HepG2 (cell line): ENCODE measurements around the gene CCDC106. TPM values are rescaled to one million over a fixed set of nuclear protein-coding genes. Genes with fewer than 3 reads are reported as not detected.

Source experiments
- ATAC-seq: fragments of 200-7000 bp; cut with Tn5 transposase; 3 replicates; pipeline ENCODE4 v1.9.1; 2020; ENCODE audit warnings: mild to moderate bottlenecking, moderate library complexity
- BruUV-seq: library from RNA; stranded (reverse); fragments of 400-500 nt; replicated peaks from 2 replicates; lab custom pipeline; 2021; lab: Mats Ljungman, UMichigan
- CTCF ChIA-PET: fragments of 300-600 bp; formaldehyde crosslinking; extraction: SDS; loops from one replicate; lab custom pipeline; 2021; ENCODE audit warnings: low total read pairs, inconsistent platforms, low intra/inter-chr PET ratio; lab: Yijun Ruan, JAX
- POLR2A ChIA-PET: fragments of 350-600 bp; sonication (Branson Sonifier 250); formaldehyde crosslinking; loops from one replicate; lab custom pipeline; 2020; ENCODE audit warnings: antibody characterized with exemption, inconsistent platforms; lab: Yijun Ruan, JAX
- DNase-seq: peaks from one replicate; pipeline ENCODE4 v3.0.0-alpha.2; 2015; ENCODE audit warnings: low spot score
- FAIRE-seq: peaks from 3 replicates; lab custom pipeline; 2011; peaks lifted over from hg19 to GRCh38; lab: Jason Lieb, UNC
- H2AFZ ChIP-seq: one replicate; pipeline ENCODE4 v1.6.1; 2011; ENCODE audit warnings: low read length, inconsistent platforms
- H3K27ac ChIP-seq: fragments of 300-600 bp; 3 replicates; pipeline ENCODE4 v1.8.0; 2011; ENCODE audit warnings: mixed run types, mild to moderate bottlenecking, mixed read lengths, low read length, inconsistent platforms; ENCODE audit not compliant: insufficient read depth; ENCODE audit errors: extremely low read length
- H3K27me3 ChIP-seq, 2 experiments: fragments of 200-600 bp in 1 of 2; 2 replicates in 1 of 2; 3 replicates in 1 of 2; pipeline versions ENCODE4 v1.6.0 to v1.8.0; 2011; ENCODE audit warnings: low read length in 2 of 2, mild to moderate bottlenecking in 2 of 2, moderate library complexity in 2 of 2, inconsistent platforms in 1 of 2; ENCODE audit not compliant: insufficient read depth in 2 of 2, control insufficient read depth in 1 of 2
- H3K36me3 ChIP-seq, 2 experiments: fragments of 200-600 bp in 1 of 2; replicated peaks in 1 of 2; 2 replicates in 1 of 2; 3 replicates in 1 of 2; pipeline versions ENCODE4 v1.5.1 to v1.8.0; 2011; ENCODE audit warnings: low read length in 2 of 2, inconsistent platforms in 1 of 2; ENCODE audit not compliant: insufficient read depth in 2 of 2, control insufficient read depth in 1 of 2
- H3K4me1 ChIP-seq: 2 replicates; pipeline ENCODE4 v1.5.1; 2012; ENCODE audit warnings: low read length, inconsistent platforms; ENCODE audit not compliant: insufficient read depth
- H3K4me2 ChIP-seq: 2 replicates; pipeline ENCODE4 v1.6.0; 2011; ENCODE audit warnings: low read depth, low read length, inconsistent platforms
- H3K4me3 ChIP-seq, 3 experiments: fragments of 200-600 bp in 1 of 3; sonication (generic), shearing (Covaris generic) in 1 of 3; replicated peaks in 1 of 3; 2 replicates each; pipeline ENCODE4 v1.5.1; 2011 to 2016; ENCODE audit warnings: low read length in 3 of 3, inconsistent platforms in 2 of 3, low read depth in 2 of 3, mild to moderate bottlenecking in 2 of 3, control low read depth in 1 of 3, mixed read lengths in 1 of 3; ENCODE audit not compliant: insufficient read depth in 1 of 3
- H3K79me2 ChIP-seq: one replicate; pipeline ENCODE4 v1.6.1; 2011; ENCODE audit warnings: low read length, inconsistent platforms; ENCODE audit not compliant: insufficient read depth
- H3K9ac ChIP-seq: 2 replicates; pipeline ENCODE4 v1.6.0; 2011; ENCODE audit warnings: mild to moderate bottlenecking, low read depth, low read length, inconsistent platforms; ENCODE audit not compliant: insufficient read depth
- H3K9me3 ChIP-seq: 2 replicates; pipeline ENCODE4 v1.5.1; 2012; ENCODE audit warnings: mild to moderate bottlenecking, low read length
- H4K20me1 ChIP-seq: 2 replicates; pipeline ENCODE4 v1.6.0; 2011; ENCODE audit warnings: inconsistent platforms, mild to moderate bottlenecking, low read length, moderate library complexity; ENCODE audit not compliant: insufficient read depth
- KAT7 ChIP-seq: IDR thresholded peaks from 2 replicates; pipeline ENCODE4 v1.6.1; 2018; ENCODE audit warnings: borderline replicate concordance, missing compliant biosample characterization
- KDM4B ChIP-seq: sonication (generic); formaldehyde crosslinking; IDR thresholded peaks from 2 replicates; pipeline ENCODE4 v1.4.0; 2020; ENCODE audit warnings: missing genetic modification reagents
- KDM5A ChIP-seq: fragments of 200-600 bp; sonication (generic); IDR thresholded peaks from 2 replicates; pipeline ENCODE4 v1.7.0; 2018; ENCODE audit warnings: antibody characterized with exemption, mild to moderate bottlenecking, low read length, borderline replicate concordance
- KLF16 ChIP-seq, 2 experiments: sonication (generic) in 1 of 2; formaldehyde crosslinking in 1 of 2; IDR thresholded peaks; 2 replicates each; pipeline versions ENCODE4 v1.6.1 to v1.8.0; 2016 to 2023; ENCODE audit warnings: missing genetic modification reagents in 2 of 2, missing compliant biosample characterization in 1 of 2
- MED1 ChIP-seq: sonication (generic); formaldehyde crosslinking; IDR thresholded peaks from 2 replicates; pipeline ENCODE4 v1.4.0; 2020; ENCODE audit warnings: missing genetic modification reagents
- POLR2G ChIP-seq: fragments of 200-400 bp; formaldehyde crosslinking; IDR thresholded peaks from 2 replicates; pipeline ENCODE4 v1.6.1; 2018; ENCODE audit warnings: mild to moderate bottlenecking, low read depth, low read length, moderate library complexity
- RAD21 ChIP-seq: fragments of 450-650 bp; formaldehyde crosslinking; IDR thresholded peaks from 2 replicates; pipeline ENCODE4 v1.5.0; 2020; ENCODE audit warnings: mild to moderate bottlenecking
- RAD51 ChIP-seq: fragments of 450-650 bp; IDR thresholded peaks from 2 replicates; pipeline ENCODE4 v1.6.1; 2016; ENCODE audit warnings: borderline replicate concordance
- ZNF737 ChIP-seq: sonication (generic); formaldehyde crosslinking; IDR thresholded peaks from 2 replicates; pipeline ENCODE4 v1.5.0; 2020; ENCODE audit warnings: missing genetic modification reagents, mild to moderate bottlenecking, borderline replicate concordance
- ZNF788 ChIP-seq: sonication (generic); formaldehyde crosslinking; IDR thresholded peaks from 2 replicates; pipeline ENCODE4 v1.5.0; 2020; ENCODE audit warnings: mild to moderate bottlenecking, missing genetic modification reagents, borderline replicate concordance
- WGBS: methylation state at CpG from one replicate; pipeline ENCODE4 v1.1.6; 2017; ENCODE audit warnings: low lambda C conversion rate; 5-methylcytosine and 5-hydroxymethylcytosine counted together
- in situ Hi-C: cut with HindIII; loops from 2 replicates; pipeline ENCODE4 v1.10.0; 2017; ENCODE audit warnings: low pct_unique_long_range_greater_than_20kb; ENCODE audit not compliant: extremely low pct_ligation_motif_present
- intact Hi-C: fragments of 100-400 bp; cut with micrococcal nuclease; formaldehyde crosslinking; loops from one replicate; pipeline ENCODE4 v1.10.0; 2022; ENCODE audit not compliant: unreplicated experiment
- polyA plus RNA-seq, 8 experiments: library from polyadenylated mRNA; depleted of rRNA in 3 of 8; stranded (reverse) in 7 of 8; unstranded in 1 of 8; fragments of >200 nt; fragmentation: Illumina TruSeq in 4 of 8; extraction: Trizol in 4 of 8; gene quantifications; 2 replicates each; pipeline versions ENCODE4 v1.2.1 to v1.2.3, GENCODE V29; 2011 to 2016; ENCODE audit warnings: low read depth in 4 of 8, missing spikeins in 1 of 8, mixed read lengths in 1 of 8; ENCODE audit not compliant: insufficient read depth in 1 of 8
- total RNA-seq, 5 experiments: library from RNA; depleted of rRNA; stranded (reverse); fragments of >200 nt; fragmentation: Illumina TruSeq; extraction: Trizol; gene quantifications; 2 replicates each; pipeline ENCODE4 v1.2.3, GENCODE V29; 2016; ENCODE audit warnings: low read depth in 1 of 5
- TF ChIP-seq, protein P1 (sequence below): sonication (generic); formaldehyde crosslinking; IDR thresholded peaks from 2 replicates; pipeline ENCODE4 v1.4.0; 2020; ENCODE audit warnings: mild to moderate bottlenecking, missing genetic modification reagents
- TF ChIP-seq, protein P2 (sequence below): sonication (generic); formaldehyde crosslinking; IDR thresholded peaks from 2 replicates; pipeline ENCODE4 v1.4.0; 2020; ENCODE audit warnings: mild to moderate bottlenecking, low read depth, missing genetic modification reagents
- TF ChIP-seq, protein P3 (sequence below): sonication (generic); formaldehyde crosslinking; IDR thresholded peaks from 2 replicates; pipeline ENCODE4 v1.5.0; 2020; ENCODE audit warnings: mild to moderate bottlenecking, missing genetic modification reagents, borderline replicate concordance

Gene CCDC106
- total and polyA plus RNA-seq, 2 of the 13 experiments (the other 11 are each of a cell fraction or from before 2014, with no cell fraction given) = 4.7 to 8.8 TPM

DNA sequence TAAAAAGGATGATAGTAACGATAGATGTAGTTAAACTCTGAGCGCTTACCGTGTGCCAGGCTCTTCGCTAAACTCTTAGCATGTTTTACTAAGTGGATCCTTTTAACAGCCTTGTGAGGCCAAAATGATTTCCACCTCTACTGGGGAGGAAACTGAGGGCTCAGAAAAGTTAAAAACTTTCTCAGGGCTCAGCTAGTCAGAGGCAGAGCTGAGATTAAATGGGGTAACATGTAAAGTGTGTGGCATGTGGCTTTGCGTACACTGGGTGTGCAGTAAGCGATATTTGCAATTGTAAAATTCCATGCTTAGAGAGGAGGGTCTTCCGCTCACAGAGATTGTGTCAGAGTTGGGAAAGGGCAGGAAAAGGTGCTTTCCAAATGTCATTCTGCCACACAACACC is 8.5 kb downstream of the CCDC106 start:
- CTCF ChIA-PET = no interaction called here
- intact Hi-C loops = no loop called here
- H3K27ac ChIP-seq = peak overlapping the region; percentile 99
- FAIRE-seq (no peak), ATAC-seq (no peak)
- no peaks in the 10 kb centered on the region for H3K9me3 ChIP-seq
- TF ChIP-seq MED1 (CRISPR knock-in tag) (0 out of 2 replicates have a peak, but pooled peaks have one; percentile 31), ZNF737 (CRISPR knock-in tag) (no peak), KAT7 (CRISPR knock-in tag) (no peak), KDM5A (no peak), KDM4B (CRISPR knock-in tag) (no peak), RAD51 (no peak), RAD21 (no peak), ZNF788 (CRISPR knock-in tag) (no peak), POLR2G (peak; percentile 22; the same call in 1 of the 2 replicates), KLF16 (CRISPR knock-in tag; IDR thresholded peaks at IDR 0.05) (no peak)
- TF ChIP-seq, protein P1, sequence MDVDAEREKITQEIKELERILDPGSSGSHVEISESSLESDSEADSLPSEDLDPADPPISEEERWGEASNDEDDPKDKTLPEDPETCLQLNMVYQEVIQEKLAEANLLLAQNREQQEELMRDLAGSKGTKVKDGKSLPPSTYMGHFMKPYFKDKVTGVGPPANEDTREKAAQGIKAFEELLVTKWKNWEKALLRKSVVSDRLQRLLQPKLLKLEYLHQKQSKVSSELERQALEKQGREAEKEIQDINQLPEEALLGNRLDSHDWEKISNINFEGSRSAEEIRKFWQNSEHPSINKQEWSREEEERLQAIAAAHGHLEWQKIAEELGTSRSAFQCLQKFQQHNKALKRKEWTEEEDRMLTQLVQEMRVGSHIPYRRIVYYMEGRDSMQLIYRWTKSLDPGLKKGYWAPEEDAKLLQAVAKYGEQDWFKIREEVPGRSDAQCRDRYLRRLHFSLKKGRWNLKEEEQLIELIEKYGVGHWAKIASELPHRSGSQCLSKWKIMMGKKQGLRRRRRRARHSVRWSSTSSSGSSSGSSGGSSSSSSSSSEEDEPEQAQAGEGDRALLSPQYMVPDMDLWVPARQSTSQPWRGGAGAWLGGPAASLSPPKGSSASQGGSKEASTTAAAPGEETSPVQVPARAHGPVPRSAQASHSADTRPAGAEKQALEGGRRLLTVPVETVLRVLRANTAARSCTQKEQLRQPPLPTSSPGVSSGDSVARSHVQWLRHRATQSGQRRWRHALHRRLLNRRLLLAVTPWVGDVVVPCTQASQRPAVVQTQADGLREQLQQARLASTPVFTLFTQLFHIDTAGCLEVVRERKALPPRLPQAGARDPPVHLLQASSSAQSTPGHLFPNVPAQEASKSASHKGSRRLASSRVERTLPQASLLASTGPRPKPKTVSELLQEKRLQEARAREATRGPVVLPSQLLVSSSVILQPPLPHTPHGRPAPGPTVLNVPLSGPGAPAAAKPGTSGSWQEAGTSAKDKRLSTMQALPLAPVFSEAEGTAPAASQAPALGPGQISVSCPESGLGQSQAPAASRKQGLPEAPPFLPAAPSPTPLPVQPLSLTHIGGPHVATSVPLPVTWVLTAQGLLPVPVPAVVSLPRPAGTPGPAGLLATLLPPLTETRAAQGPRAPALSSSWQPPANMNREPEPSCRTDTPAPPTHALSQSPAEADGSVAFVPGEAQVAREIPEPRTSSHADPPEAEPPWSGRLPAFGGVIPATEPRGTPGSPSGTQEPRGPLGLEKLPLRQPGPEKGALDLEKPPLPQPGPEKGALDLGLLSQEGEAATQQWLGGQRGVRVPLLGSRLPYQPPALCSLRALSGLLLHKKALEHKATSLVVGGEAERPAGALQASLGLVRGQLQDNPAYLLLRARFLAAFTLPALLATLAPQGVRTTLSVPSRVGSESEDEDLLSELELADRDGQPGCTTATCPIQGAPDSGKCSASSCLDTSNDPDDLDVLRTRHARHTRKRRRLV = no peak
- TF ChIP-seq, protein P2, sequence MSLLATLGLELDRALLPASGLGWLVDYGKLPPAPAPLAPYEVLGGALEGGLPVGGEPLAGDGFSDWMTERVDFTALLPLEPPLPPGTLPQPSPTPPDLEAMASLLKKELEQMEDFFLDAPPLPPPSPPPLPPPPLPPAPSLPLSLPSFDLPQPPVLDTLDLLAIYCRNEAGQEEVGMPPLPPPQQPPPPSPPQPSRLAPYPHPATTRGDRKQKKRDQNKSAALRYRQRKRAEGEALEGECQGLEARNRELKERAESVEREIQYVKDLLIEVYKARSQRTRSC = no peak
- TF ChIP-seq, protein P3, sequence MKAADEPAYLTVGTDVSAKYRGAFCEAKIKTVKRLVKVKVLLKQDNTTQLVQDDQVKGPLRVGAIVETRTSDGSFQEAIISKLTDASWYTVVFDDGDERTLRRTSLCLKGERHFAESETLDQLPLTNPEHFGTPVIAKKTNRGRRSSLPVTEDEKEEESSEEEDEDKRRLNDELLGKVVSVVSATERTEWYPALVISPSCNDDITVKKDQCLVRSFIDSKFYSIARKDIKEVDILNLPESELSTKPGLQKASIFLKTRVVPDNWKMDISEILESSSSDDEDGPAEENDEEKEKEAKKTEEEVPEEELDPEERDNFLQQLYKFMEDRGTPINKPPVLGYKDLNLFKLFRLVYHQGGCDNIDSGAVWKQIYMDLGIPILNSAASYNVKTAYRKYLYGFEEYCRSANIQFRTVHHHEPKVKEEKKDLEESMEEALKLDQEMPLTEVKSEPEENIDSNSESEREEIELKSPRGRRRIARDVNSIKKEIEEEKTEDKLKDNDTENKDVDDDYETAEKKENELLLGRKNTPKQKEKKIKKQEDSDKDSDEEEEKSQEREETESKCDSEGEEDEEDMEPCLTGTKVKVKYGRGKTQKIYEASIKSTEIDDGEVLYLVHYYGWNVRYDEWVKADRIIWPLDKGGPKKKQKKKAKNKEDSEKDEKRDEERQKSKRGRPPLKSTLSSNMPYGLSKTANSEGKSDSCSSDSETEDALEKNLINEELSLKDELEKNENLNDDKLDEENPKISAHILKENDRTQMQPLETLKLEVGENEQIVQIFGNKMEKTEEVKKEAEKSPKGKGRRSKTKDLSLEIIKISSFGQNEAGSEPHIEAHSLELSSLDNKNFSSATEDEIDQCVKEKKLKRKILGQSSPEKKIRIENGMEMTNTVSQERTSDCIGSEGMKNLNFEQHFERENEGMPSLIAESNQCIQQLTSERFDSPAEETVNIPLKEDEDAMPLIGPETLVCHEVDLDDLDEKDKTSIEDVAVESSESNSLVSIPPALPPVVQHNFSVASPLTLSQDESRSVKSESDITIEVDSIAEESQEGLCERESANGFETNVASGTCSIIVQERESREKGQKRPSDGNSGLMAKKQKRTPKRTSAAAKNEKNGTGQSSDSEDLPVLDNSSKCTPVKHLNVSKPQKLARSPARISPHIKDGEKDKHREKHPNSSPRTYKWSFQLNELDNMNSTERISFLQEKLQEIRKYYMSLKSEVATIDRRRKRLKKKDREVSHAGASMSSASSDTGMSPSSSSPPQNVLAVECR (CRISPR knock-in tag) = peak; percentile 18; the same call in 1 of the 2 replicates
- TF ChIP-seq, all 625 proteins: peak for 3
- 33% methylated on average over 7 of the region's 7 CpGs for WGBS
- BruUV-seq = no TSS peak
- POLR2A ChIA-PET = interaction anchor here (1.8 to 2.1 kb wide), 2 partner anchors 9 to 15 kb away, joined by 5 to 9 read pairs; partner anchors contain the start of gene CCDC106
- H3K4me3 ChIP-seq = peak overlapping the region; percentile 78 to 97 (median 85)
- H2AFZ ChIP-seq = no peak overlapping the region
- H3K79me2 ChIP-seq = peaks cover 52% of the 10 kb centered on the region
- peaks cover 12 to 26% of the 10 kb centered on the region in 2 experiments for H3K36me3 ChIP-seq
- no peaks in the 10 kb centered on the region; a peak in 1 of 5 replicates for H3K27me3 ChIP-seq
- in situ Hi-C loops = no loop called here
- peak overlapping the region; percentile 89 for H3K4me2 ChIP-seq
- H4K20me1 ChIP-seq = peaks cover 45% of the 10 kb centered on the region
- peaks cover 24% of the 10 kb centered on the region for H3K4me1 ChIP-seq
- no peak for DNase-seq
- H3K9ac ChIP-seq = peak overlapping the region; percentile 100
